Ishikawa (cell line): ENCODE data around the gene PIM2.

Source experiments
- CEBPB ChIP-seq: IDR thresholded peaks from 2 replicates; pipeline ENCODE4 v1.6.1; 2012
- CREB1 ChIP-seq: IDR thresholded peaks from 2 replicates; pipeline ENCODE4 v1.6.1; 2012; ENCODE audit warnings: low read depth
- EGR1 ChIP-seq: IDR thresholded peaks from 2 replicates; pipeline ENCODE4 v1.6.1; 2012
- EP300 ChIP-seq: IDR thresholded peaks from 2 replicates; pipeline ENCODE4 v1.6.1; 2012; ENCODE audit warnings: borderline replicate concordance
- FOXM1 ChIP-seq: IDR thresholded peaks from 2 replicates; pipeline ENCODE4 v1.6.1; 2012; ENCODE audit warnings: low read depth, borderline replicate concordance
- MAX ChIP-seq: IDR thresholded peaks from 2 replicates; pipeline ENCODE4 v1.6.1; 2012
- NFIC ChIP-seq: IDR thresholded peaks from 2 replicates; pipeline ENCODE4 v1.6.1; 2012
- RAD21 ChIP-seq: IDR thresholded peaks from 2 replicates; pipeline ENCODE4 v1.6.1; 2012; ENCODE audit warnings: low read depth
- REST ChIP-seq: IDR thresholded peaks from 2 replicates; pipeline ENCODE4 v1.6.1; 2012; ENCODE audit warnings: low read depth, mild to moderate bottlenecking
- TAF1 ChIP-seq: IDR thresholded peaks from 2 replicates; pipeline ENCODE4 v1.6.1; 2012; ENCODE audit warnings: low read depth, mild to moderate bottlenecking
- TCF12 ChIP-seq: IDR thresholded peaks from 2 replicates; pipeline ENCODE4 v1.6.1; 2012; ENCODE audit warnings: low read depth
- TEAD4 ChIP-seq: IDR thresholded peaks from 2 replicates; pipeline ENCODE4 v1.6.1; 2012
- USF1 ChIP-seq: IDR thresholded peaks from 2 replicates; pipeline ENCODE4 v1.6.1; 2012
- YY1 ChIP-seq: IDR thresholded peaks from 2 replicates; pipeline ENCODE4 v1.6.1; 2012; ENCODE audit warnings: low read depth
- ZBTB7A ChIP-seq: IDR thresholded peaks from 2 replicates; pipeline ENCODE4 v1.6.1; 2012; ENCODE audit warnings: low read depth

PIM2 gene

GRCh38 chrX:48961585-48962091 is 42.8 kb upstream of the PIM2 start:
- no peak for TF ChIP-seq YY1
- no peak for TF ChIP-seq NFIC
- TF ChIP-seq FOXM1: no peak
- TF ChIP-seq CEBPB: no peak
- TF ChIP-seq MAX: no peak
- no peak for TF ChIP-seq EGR1
- TF ChIP-seq TCF12: no peak
- TF ChIP-seq CREB1: no peak

GRCh38 chrX:48960291-48960690 is 41.5 kb upstream of the PIM2 start:
- TF ChIP-seq CREB1: no peak
- no peak for TF ChIP-seq ZBTB7A
- TF ChIP-seq YY1: no peak
- TF ChIP-seq FOXM1: no peak
- TF ChIP-seq EP300: no peak
- TF ChIP-seq RAD21: no peak
- TF ChIP-seq NFIC: no peak
- TF ChIP-seq EGR1: no peak
- TF ChIP-seq TEAD4: no peak
- TF ChIP-seq USF1: no peak
- TF ChIP-seq MAX: no peak
- TF ChIP-seq REST: no peak
- no peak for TF ChIP-seq TAF1
- no peak for TF ChIP-seq CEBPB
- no peak for TF ChIP-seq TCF12

- TF ChIP-seq FOXM1 (no peak), RAD21 (no peak), TEAD4 (no peak), NFIC (no peak), TCF12 (no peak), USF1 (no peak), YY1 (no peak), ZBTB7A (peak; percentile 84), REST (no peak), CEBPB (no peak), TAF1 (0 out of 2 replicates have a peak, but pooled peaks have one; percentile 25), MAX (no peak), EP300 (no peak)
Observed at GRCh38 chrX:48958635-48959094, 39.8 kb upstream of the PIM2 start.

GRCh38 chrX:48957827-48958634 is 39.2 kb upstream of the PIM2 start:
- no peak for TF ChIP-seq TCF12
- peak; percentile 40; the same call in 1 of the 2 replicates for TF ChIP-seq CEBPB
- no peak for TF ChIP-seq USF1
- TF ChIP-seq ZBTB7A: no peak
- TF ChIP-seq FOXM1: no peak
- no peak for TF ChIP-seq TEAD4
- no peak for TF ChIP-seq YY1
- TF ChIP-seq CREB1: peak; percentile 69
- no peak for TF ChIP-seq TAF1

GRCh38 chrX:48957477-48957826 is 38.6 kb upstream of the PIM2 start, which contains the start of gene OTUD5:
Gene OTUD5, minus strand, starts transcription at chrX:48957607. Its CDS starts 37 bp downstream, at chrX:48957570.
- TF ChIP-seq EGR1: no peak
- TF ChIP-seq YY1: peak; percentile 48; the same call in 1 of the 2 replicates
- no peak for TF ChIP-seq USF1
- no peak for TF ChIP-seq TAF1
